Caco-2 (cell line): ENCODE results near the gene AKT3. TPM values are rescaled to one million over a fixed set of nuclear protein-coding genes. Genes with fewer than 3 reads are reported as not detected.

Source experiments
- BruUV-seq: library from RNA; stranded (reverse); fragments of 400-500 nt; replicated peaks from 2 replicates; lab custom pipeline; 2021; lab: Mats Ljungman, UMichigan
- CTCF ChIA-PET: fragments of 300-600 bp; sonication (Branson Sonifier 250); formaldehyde crosslinking; loops from one replicate; lab custom pipeline; 2022; ENCODE audit warnings: antibody characterized with exemption; lab: Charles Lee
- POLR2A ChIA-PET: fragments of 300-600 bp; sonication (Branson Sonifier 250); formaldehyde crosslinking; loops from one replicate; lab custom pipeline; 2022; ENCODE audit warnings: antibody characterized with exemption; lab: Charles Lee
- DNase-seq, 2 experiments: peaks; one replicate each; pipeline versions ENCODE4 v3.0.0 to v3.0.0-alpha.2; 2020 to 2022
- H3K27me3 ChIP-seq: replicated peaks from 2 replicates; pipeline ENCODE4 v1.6.0; 2011; ENCODE audit warnings: low read length; ENCODE audit not compliant: control insufficient read depth, insufficient read depth
- H3K36me3 ChIP-seq: 2 replicates; pipeline ENCODE4 v1.5.1; 2011; ENCODE audit warnings: low read length; ENCODE audit not compliant: control insufficient read depth, insufficient read depth
- H3K4me1 ChIP-seq: fragments of 250-450 bp; sonication (Bioruptor Pico); 2 replicates; pipeline ENCODE4 v1.5.1; 2020; ENCODE audit warnings: mild to moderate bottlenecking
- H3K4me3 ChIP-seq: 2 replicates; pipeline ENCODE4 v1.5.1; 2011; ENCODE audit warnings: low read depth, mild to moderate bottlenecking, control low read depth, low read length
- H3K9me3 ChIP-seq: fragments of 250-450 bp; sonication (Bioruptor Pico); 2 replicates; pipeline ENCODE4 v1.5.1; 2020; ENCODE audit warnings: mild to moderate bottlenecking, moderate library complexity
- H3K27ac Mint-ChIP-seq: one replicate; pipeline ENCODE4 v1.8.0; 2022; ENCODE audit warnings: mixed read lengths; ENCODE audit not compliant: unreplicated experiment
- H3K27me3 Mint-ChIP-seq: one replicate; pipeline ENCODE4 v1.8.0; 2022; ENCODE audit warnings: mixed read lengths; ENCODE audit not compliant: insufficient read depth, unreplicated experiment
- H3K36me3 Mint-ChIP-seq: one replicate; pipeline ENCODE4 v1.8.0; 2022; ENCODE audit warnings: mild to moderate bottlenecking, mixed read lengths; ENCODE audit not compliant: insufficient read depth, unreplicated experiment
- H3K4me1 Mint-ChIP-seq: one replicate; pipeline ENCODE4 v1.8.0; 2022; ENCODE audit warnings: low read depth, mixed read lengths; ENCODE audit not compliant: unreplicated experiment
- H3K4me3 Mint-ChIP-seq: one replicate; pipeline ENCODE4 v1.8.0; 2022; ENCODE audit warnings: mild to moderate bottlenecking, moderate library complexity, mixed read lengths; ENCODE audit not compliant: unreplicated experiment
- H3K9me3 Mint-ChIP-seq: one replicate; pipeline ENCODE4 v1.8.0; 2022; ENCODE audit warnings: mixed read lengths; ENCODE audit not compliant: unreplicated experiment
- CTCF ChIP-seq, 2 experiments: fragments of 200-600 bp in 1 of 2; IDR thresholded peaks; 1 replicate in 1 of 2; 2 replicates in 1 of 2; pipeline versions ENCODE4 v1.5.1 to v1.8.0; 2011 to 2022; ENCODE audit warnings: antibody characterized with exemption in 1 of 2, control low read depth in 1 of 2, inconsistent platforms in 1 of 2, low read depth in 1 of 2, low read length in 1 of 2, mild to moderate bottlenecking in 1 of 2, moderate library complexity in 1 of 2; ENCODE audit not compliant: insufficient read depth in 1 of 2, severe bottlenecking in 1 of 2, unreplicated experiment in 1 of 2
- intact Hi-C: fragments of 100-400 bp; cut with micrococcal nuclease; formaldehyde crosslinking; loops from one replicate; pipeline ENCODE4 v1.10.0; 2022; ENCODE audit not compliant: unreplicated experiment
- total RNA-seq: library from RNA; stranded (reverse); gene quantifications from 2 replicates; pipeline ENCODE4 v1.2.3, GENCODE V29; 2022

Gene AKT3
- total RNA-seq, 1 experiment from 2014 or later = 3.7 TPM

- intact Hi-C loops = no loop called here
- BruUV-seq = no TSS peak
Measured at GRCh38 chr1:243462929-243463697, 386.9 kb downstream of the AKT3 start.

GRCh38 chr1:243461700-243462099 is 388.3 kb downstream of the AKT3 start:
- Mint-ChIP-seq H3K27ac (no peak overlapping the region), H3K27me3 (no peaks in the 10 kb centered on the region), H3K4me3 (no peak overlapping the region), H3K9me3 (no peaks in the 10 kb centered on the region), H3K4me1 (no peaks in the 10 kb centered on the region), H3K36me3 (peaks cover 7% of the 10 kb centered on the region)
- intact Hi-C loops = no loop called here
- H3K27me3 ChIP-seq = no peaks in the 10 kb centered on the region
- TF ChIP-seq CTCF (IDR thresholded peaks at IDR 0.05; ENCODE audit: insufficient read depth in 1 of 2, low read depth in 1 of 2, low read length in 1 of 2, severe bottlenecking in 1 of 2, unreplicated experiment in 1 of 2) = no peak
- BruUV-seq = no TSS peak
- DNase-seq = no peak
- H3K9me3 ChIP-seq = no peaks in the 10 kb centered on the region
- H3K36me3 ChIP-seq = no peaks in the 10 kb centered on the region
- no peaks in the 10 kb centered on the region for H3K4me1 ChIP-seq
- no peak overlapping the region for H3K4me3 ChIP-seq
- ChIA-PET POLR2A (no interaction called here), CTCF (no interaction called here)

More at GRCh38 chr1:243462929-243463697, 386.9 kb downstream of the AKT3 start:
- Mint-ChIP-seq H3K4me1 (no peaks in the 10 kb centered on the region), H3K27ac (no peak overlapping the region), H3K4me3 (no peak overlapping the region), H3K36me3 (peaks cover 7% of the 10 kb centered on the region), H3K9me3 (no peaks in the 10 kb centered on the region), H3K27me3 (no peaks in the 10 kb centered on the region)
- ChIA-PET CTCF (interaction anchor here (0.6 kb wide), 1 partner anchor 1466 kb away, joined by 4 read pairs; no protein-coding TSS in a partner anchor), POLR2A (no interaction called here)
- no peaks in the 10 kb centered on the region for H3K4me1 ChIP-seq
- no peaks in the 10 kb centered on the region for H3K36me3 ChIP-seq
- no peak overlapping the region for H3K4me3 ChIP-seq
- no peak for DNase-seq
- no peaks in the 10 kb centered on the region for H3K9me3 ChIP-seq
- no peaks in the 10 kb centered on the region for H3K27me3 ChIP-seq
- TF ChIP-seq CTCF (IDR thresholded peaks at IDR 0.05; ENCODE audit: insufficient read depth in 1 of 2, low read depth in 1 of 2, low read length in 1 of 2, severe bottlenecking in 1 of 2, unreplicated experiment in 1 of 2) = no peak

GRCh38 chr1:243459059-243459458 is 391.0 kb downstream of the AKT3 start:
- H3K4me3 ChIP-seq = no peak overlapping the region

More at GRCh38 chr1:243459059-243459458, 391.0 kb downstream of the AKT3 start:
- peaks cover 7% of the 10 kb centered on the region for H3K36me3 Mint-ChIP-seq
- POLR2A ChIA-PET = no interaction called here
- intact Hi-C loops = no loop called here
- no peaks in the 10 kb centered on the region for H3K27me3 Mint-ChIP-seq
- no peaks in the 10 kb centered on the region for H3K9me3 Mint-ChIP-seq
- CTCF ChIA-PET = no interaction called here
- no peaks in the 10 kb centered on the region for H3K4me1 Mint-ChIP-seq
- H3K27ac Mint-ChIP-seq = no peak overlapping the region
- Histone ChIP-seq H3K9me3 (no peaks in the 10 kb centered on the region), H3K4me1 (no peaks in the 10 kb centered on the region), H3K36me3 (no peaks in the 10 kb centered on the region), H3K27me3 (no peaks in the 10 kb centered on the region)
- BruUV-seq = no TSS peak
- no peak overlapping the region for H3K4me3 Mint-ChIP-seq
- TF ChIP-seq CTCF (IDR thresholded peaks at IDR 0.05; ENCODE audit: insufficient read depth in 1 of 2, low read depth in 1 of 2, low read length in 1 of 2, severe bottlenecking in 1 of 2, unreplicated experiment in 1 of 2) = no peak
- DNase-seq = no peak
